Measurements from ENCODE around the gene PRSS27. TPM values are rescaled to one million over a fixed set of nuclear protein-coding genes. Genes with fewer than 3 reads are reported as not detected.
"Not testable (repeated sequence)": the region's sequence is repeated elsewhere in the genome, so short reads cannot be mapped to it uniquely, and the experiment has no call there.

Gene PRSS27
- total and polyA plus RNA-seq, 2 donors (not counting 1 experiment from before 2014, with no cell fraction given) = 0.24 to 1.2 TPM

DNA sequence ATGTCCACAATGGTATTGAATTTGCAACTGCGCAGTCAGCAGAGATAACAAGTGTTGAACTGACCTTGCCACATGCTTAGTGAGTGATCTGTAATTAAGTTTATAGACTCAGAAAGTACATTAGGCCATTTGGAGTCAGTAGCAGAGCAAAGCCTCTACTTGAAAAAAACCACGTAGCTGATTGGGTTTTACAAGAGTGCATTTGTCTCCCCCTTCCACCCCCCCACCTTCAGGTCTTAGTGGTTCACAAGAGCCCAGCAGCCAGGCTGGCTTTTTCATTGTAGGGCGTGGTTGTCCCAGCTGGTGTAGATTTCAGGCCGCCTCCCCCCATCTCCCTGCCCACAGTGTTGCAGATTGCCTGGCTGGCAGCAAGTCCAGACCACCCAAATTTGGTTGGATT is 40.1 kb downstream of the PRSS27 start:
- not testable (repeated sequence) for H3K27me3 ChIP-seq (ENCODE audit: control insufficient read depth, insufficient read depth, low read length); H3K27ac ChIP-seq (ENCODE audit: insufficient read depth, low read length); H3K4me2 ChIP-seq (ENCODE audit: extremely low read depth, insufficient read depth, low read length); H3K4me3 ChIP-seq (replicated peaks in 1 of 4; ENCODE audit: control extremely low read depth in 1 of 4, insufficient read depth in 1 of 4, low read depth in 3 of 4, low read length in 4 of 4); H3K9me3 ChIP-seq (ENCODE audit: control insufficient read depth, insufficient read depth, low read depth, low read length); DNase-seq (ENCODE audit: low read depth in 2 of 2); H3K4me1 ChIP-seq (ENCODE audit: control insufficient read depth, extremely low read depth, insufficient read depth, low read length); H2AFZ ChIP-seq (ENCODE audit: low read length); H3K36me3 ChIP-seq (ENCODE audit: control insufficient read depth, insufficient read depth, low read length); H4K20me1 ChIP-seq (ENCODE audit: control insufficient read depth, extremely low read depth, insufficient read depth, low read length); H3K9ac ChIP-seq (ENCODE audit: insufficient read depth, low read length)
- peaks cover 22% of the 10 kb centered on the region for H3K79me2 ChIP-seq (ENCODE audit: control insufficient read depth, insufficient read depth, low read length)

DNA sequence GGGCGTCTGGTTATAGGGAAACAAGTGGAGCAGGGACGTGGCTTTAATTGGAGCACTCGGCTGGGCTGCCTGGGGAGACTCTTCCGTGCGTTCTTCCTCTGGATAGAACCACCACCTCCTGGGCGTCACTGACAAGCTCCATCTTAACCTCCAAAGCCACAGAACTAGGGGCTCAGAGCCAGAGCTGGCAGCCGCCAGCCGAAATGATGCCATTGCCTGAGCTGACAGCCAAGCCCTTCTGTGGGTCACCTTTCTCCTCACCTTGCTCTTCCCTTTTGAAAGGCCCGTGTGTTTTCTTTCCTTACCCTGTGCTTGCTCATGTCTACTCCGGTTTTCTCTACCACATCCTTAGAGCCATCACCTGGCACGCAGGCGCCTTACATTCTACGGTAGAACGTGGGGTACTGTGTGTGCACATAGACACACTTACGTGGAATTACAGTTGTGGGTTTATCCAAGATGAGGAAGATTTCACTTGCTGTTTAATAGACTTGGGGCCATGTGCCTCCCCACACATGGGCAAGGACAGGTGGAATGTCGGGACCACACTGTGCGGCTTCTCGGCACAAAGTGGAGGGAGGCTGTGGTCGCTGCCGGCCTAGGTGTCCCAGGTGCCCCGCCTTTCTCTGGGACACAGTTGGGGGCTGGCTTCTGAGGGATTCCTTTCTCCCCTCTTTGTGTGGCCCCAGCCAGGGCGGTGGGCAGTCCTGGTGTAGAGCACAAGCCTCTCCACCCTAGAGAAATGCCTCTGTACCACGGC is 41.6 kb downstream of the PRSS27 start:
- H3K4me2 ChIP-seq (ENCODE audit: extremely low read depth, insufficient read depth, low read length); H3K4me1 ChIP-seq (ENCODE audit: control insufficient read depth, extremely low read depth, insufficient read depth, low read length); H3K27ac ChIP-seq (ENCODE audit: insufficient read depth, low read length); H3K36me3 ChIP-seq (ENCODE audit: control insufficient read depth, insufficient read depth, low read length); H2AFZ ChIP-seq (ENCODE audit: low read length); H3K9me3 ChIP-seq (ENCODE audit: control insufficient read depth, insufficient read depth, low read depth, low read length); H3K9ac ChIP-seq (ENCODE audit: insufficient read depth, low read length); H3K4me3 ChIP-seq (replicated peaks in 1 of 4; ENCODE audit: control extremely low read depth in 1 of 4, insufficient read depth in 1 of 4, low read depth in 3 of 4, low read length in 4 of 4); H4K20me1 ChIP-seq (ENCODE audit: control insufficient read depth, extremely low read depth, insufficient read depth, low read length); H3K27me3 ChIP-seq (ENCODE audit: control insufficient read depth, insufficient read depth, low read length); DNase-seq (ENCODE audit: low read depth in 2 of 2): not testable (repeated sequence)
- H3K79me2 ChIP-seq (ENCODE audit: control insufficient read depth, insufficient read depth, low read length) = peaks cover 16% of the 10 kb centered on the region

DNA sequence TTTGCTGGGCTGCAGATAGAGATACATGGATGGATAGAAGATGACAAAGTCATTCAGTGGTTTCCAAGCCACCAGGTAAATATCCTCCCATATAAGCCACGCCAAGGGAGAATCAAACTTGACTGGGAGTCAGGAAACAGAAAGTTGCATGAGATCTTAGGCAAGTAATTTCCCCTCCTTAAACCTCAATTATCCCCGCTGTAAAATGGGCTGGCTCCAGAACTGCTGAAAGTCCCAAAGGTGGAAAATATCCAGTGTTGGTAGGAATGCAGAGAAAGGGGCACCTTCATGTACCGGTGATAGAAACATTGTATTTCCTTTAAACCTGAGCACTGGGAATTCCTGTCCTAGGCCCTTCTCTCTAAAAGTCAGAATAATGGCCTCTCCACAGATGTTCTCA is 43.1 kb downstream of the PRSS27 start:
- H2AFZ ChIP-seq (ENCODE audit: low read length); H3K4me3 ChIP-seq (replicated peaks in 1 of 4; ENCODE audit: control extremely low read depth in 1 of 4, insufficient read depth in 1 of 4, low read depth in 3 of 4, low read length in 4 of 4); H3K27ac ChIP-seq (ENCODE audit: insufficient read depth, low read length); H3K9ac ChIP-seq (ENCODE audit: insufficient read depth, low read length); H3K36me3 ChIP-seq (ENCODE audit: control insufficient read depth, insufficient read depth, low read length); H3K4me2 ChIP-seq (ENCODE audit: extremely low read depth, insufficient read depth, low read length); H3K27me3 ChIP-seq (ENCODE audit: control insufficient read depth, insufficient read depth, low read length); H3K4me1 ChIP-seq (ENCODE audit: control insufficient read depth, extremely low read depth, insufficient read depth, low read length); H3K9me3 ChIP-seq (ENCODE audit: control insufficient read depth, insufficient read depth, low read depth, low read length); DNase-seq (ENCODE audit: low read depth in 2 of 2); H4K20me1 ChIP-seq (ENCODE audit: control insufficient read depth, extremely low read depth, insufficient read depth, low read length): not testable (repeated sequence)
- peaks cover 12% of the 10 kb centered on the region for H3K79me2 ChIP-seq (ENCODE audit: control insufficient read depth, insufficient read depth, low read length)

DNA sequence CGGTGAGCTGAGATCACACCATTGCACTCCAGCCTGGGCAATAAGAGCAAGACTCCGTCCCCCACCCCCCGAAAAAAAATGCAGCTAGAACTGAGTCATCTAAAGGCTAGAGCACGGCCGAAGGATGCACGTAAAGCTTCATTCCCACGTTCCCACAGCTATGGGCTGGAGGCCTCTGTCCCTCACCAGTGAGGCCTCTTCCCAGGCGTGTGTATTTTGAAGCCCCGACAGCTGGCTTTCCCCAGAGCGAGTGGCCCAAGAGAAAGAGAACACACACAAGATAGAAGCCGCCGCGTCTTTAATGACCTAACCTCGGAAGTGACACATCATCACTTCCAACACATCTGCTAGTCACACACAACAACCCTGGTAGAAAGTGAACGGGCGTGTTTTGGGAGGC is 44.3 kb downstream of the PRSS27 start:
- Histone ChIP-seq H3K4me1 (ENCODE audit: control insufficient read depth, extremely low read depth, insufficient read depth, low read length) (no peaks in the 10 kb centered on the region), H3K27ac (ENCODE audit: insufficient read depth, low read length) (no peak overlapping the region), H3K79me2 (ENCODE audit: control insufficient read depth, insufficient read depth, low read length) (peaks cover 9% of the 10 kb centered on the region), H3K36me3 (ENCODE audit: control insufficient read depth, insufficient read depth, low read length) (no peaks in the 10 kb centered on the region), H3K4me3 (replicated peaks in 1 of 4; ENCODE audit: control extremely low read depth in 1 of 4, insufficient read depth in 1 of 4, low read depth in 3 of 4, low read length in 4 of 4) (no peak overlapping the region), H2AFZ (ENCODE audit: low read length) (no peak overlapping the region), H4K20me1 (ENCODE audit: control insufficient read depth, extremely low read depth, insufficient read depth, low read length) (no peaks in the 10 kb centered on the region), H3K27me3 (ENCODE audit: control insufficient read depth, insufficient read depth, low read length) (no peaks in the 10 kb centered on the region), H3K9me3 (ENCODE audit: control insufficient read depth, insufficient read depth, low read depth, low read length) (no peaks in the 10 kb centered on the region), H3K9ac (ENCODE audit: insufficient read depth, low read length) (no peak overlapping the region), H3K4me2 (ENCODE audit: extremely low read depth, insufficient read depth, low read length) (no peak overlapping the region)
- DNase-seq (ENCODE audit: low read depth in 2 of 2) = peak; percentile 16 to 31
- TF ChIP-seq EZH2 (IDR thresholded peaks at IDR 0.05; ENCODE audit: low read length, missing control alignments) = no peak
- TF ChIP-seq, protein P1, sequence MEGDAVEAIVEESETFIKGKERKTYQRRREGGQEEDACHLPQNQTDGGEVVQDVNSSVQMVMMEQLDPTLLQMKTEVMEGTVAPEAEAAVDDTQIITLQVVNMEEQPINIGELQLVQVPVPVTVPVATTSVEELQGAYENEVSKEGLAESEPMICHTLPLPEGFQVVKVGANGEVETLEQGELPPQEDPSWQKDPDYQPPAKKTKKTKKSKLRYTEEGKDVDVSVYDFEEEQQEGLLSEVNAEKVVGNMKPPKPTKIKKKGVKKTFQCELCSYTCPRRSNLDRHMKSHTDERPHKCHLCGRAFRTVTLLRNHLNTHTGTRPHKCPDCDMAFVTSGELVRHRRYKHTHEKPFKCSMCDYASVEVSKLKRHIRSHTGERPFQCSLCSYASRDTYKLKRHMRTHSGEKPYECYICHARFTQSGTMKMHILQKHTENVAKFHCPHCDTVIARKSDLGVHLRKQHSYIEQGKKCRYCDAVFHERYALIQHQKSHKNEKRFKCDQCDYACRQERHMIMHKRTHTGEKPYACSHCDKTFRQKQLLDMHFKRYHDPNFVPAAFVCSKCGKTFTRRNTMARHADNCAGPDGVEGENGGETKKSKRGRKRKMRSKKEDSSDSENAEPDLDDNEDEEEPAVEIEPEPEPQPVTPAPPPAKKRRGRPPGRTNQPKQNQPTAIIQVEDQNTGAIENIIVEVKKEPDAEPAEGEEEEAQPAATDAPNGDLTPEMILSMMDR (conservative IDR thresholded peaks at IDR 0.05 in 1 of 2, IDR thresholded peaks at IDR 0.05 in 1 of 2; ENCODE audit: low read depth in 1 of 2, low read length in 2 of 2) = no peak
